ENCODE measurements around the gene KMT5C. TPM values are rescaled to one million over a fixed set of nuclear protein-coding genes. Genes with fewer than 3 reads are reported as not detected.

The KMT5C gene
- total and polyA plus RNA-seq, 12 donors = 4.0 to 12.4 (median 6.9) TPM

- Histone ChIP-seq H3K27me3 (peaks cover 22 to 70% (median 62%) of the 10 kb centered on the region in 7 donors), H3K9me3 (no peaks in the 10 kb centered on the region), H3K27ac (no peak overlapping the region), H3K4me3 (no peak overlapping the region), H3K4me1 (peaks cover 3 to 17% (median 8%) of the 10 kb centered on the region in 9 donors), H3K36me3 (no peaks in the 10 kb centered on the region)
- intact Hi-C loops (cut with DNase I) = no loop called here
- no peak for TF ChIP-seq CTCF (IDR thresholded peaks at IDR 0.05)
- 81 to 88% methylated on average over 16 of the region's 16 CpGs for WGBS, 2 donors
- ATAC-seq = no peak
- DNase-seq = no peak
These were observed 28.4 kb downstream of the KMT5C start for GRCh38 chr19:55368106-55368505.

- peaks cover 22 to 75% (median 67%) of the 10 kb centered on the region in 7 donors for H3K27me3 ChIP-seq
These were observed 29.3 kb downstream of the KMT5C start for GRCh38 chr19:55368701-55369563.

GRCh38 chr19:55369653-55370304 lies 30.1 kb downstream of the KMT5C start:
- intact Hi-C loops (cut with DNase I) = loop anchor here in 1 of 10 donors (5.0 kb wide), 1 partner anchor 62 kb away; no protein-coding TSS in a partner anchor
- DNase-seq = no peak

More at GRCh38 chr19:55368701-55369563, 29.3 kb downstream of the KMT5C start:
- Histone ChIP-seq H3K36me3 (no peaks in the 10 kb centered on the region), H3K27ac (no peak overlapping the region), H3K4me1 (peaks cover 3 to 18% (median 10%) of the 10 kb centered on the region in 9 donors), H3K4me3 (peak overlapping the region in 4 of 10 donors; percentile 20 to 30 (median 26)), H3K9me3 (no peaks in the 10 kb centered on the region)
- no peak for TF ChIP-seq CTCF (IDR thresholded peaks at IDR 0.05)
- no peak for DNase-seq
- intact Hi-C loops (cut with DNase I) = no loop called here
- 9% methylated on average over 39 to 54 of the region's 54 CpGs for WGBS, 2 donors
- peak in 7 of 8 donors; percentile 46 to 78 (median 57) for ATAC-seq

More at GRCh38 chr19:55369653-55370304, 30.1 kb downstream of the KMT5C start:
- Histone ChIP-seq H3K9me3 (no peaks in the 10 kb centered on the region), H3K36me3 (no peaks in the 10 kb centered on the region), H3K4me1 (peaks cover 3 to 22% (median 12%) of the 10 kb centered on the region in 9 donors), H3K27me3 (peaks cover 22 to 84% (median 75%) of the 10 kb centered on the region in 7 donors), H3K4me3 (peak overlapping the region in 7 of 10 donors; percentile 8 to 41 (median 23)), H3K27ac (no peak overlapping the region)
- ATAC-seq = peak in 2 of 8 donors; percentile 10 to 38
- 1% methylated on average over 38 to 51 of the region's 59 CpGs for WGBS, 2 donors
- TF ChIP-seq CTCF (IDR thresholded peaks at IDR 0.05) = no peak

Measured in heart right ventricle (tissue), 16 donors.